SK-N-SH (cell line): ENCODE measurements around the gene ADGRF4. TPM values are rescaled to one million over a fixed set of nuclear protein-coding genes. Genes with fewer than 3 reads are reported as not detected.

Experiments
- CTCF ChIA-PET: fragments of 300-600, 350-600 bp; formaldehyde crosslinking; extraction: SDS; loops from one replicate; lab custom pipeline; 2021; lab: Yijun Ruan, JAX
- POLR2A ChIA-PET: fragments of 350-600 bp; sonication (Branson Sonifier 250); formaldehyde crosslinking; extraction: SDS; loops from one replicate; lab custom pipeline; 2020; ENCODE audit warnings: antibody characterized with exemption, inconsistent platforms; lab: Yijun Ruan, JAX
- DNase-seq: peaks from one replicate; pipeline ENCODE4 v3.0.0; 2012
- H2AFZ ChIP-seq: fragments of 200-600 bp; sonication (generic); 2 replicates; pipeline ENCODE4 v1.8.1; 2016; ENCODE audit warnings: antibody characterized with exemption, mild to moderate bottlenecking, low read depth
- H3F3A ChIP-seq: fragments of 200-600 bp; sonication (generic); replicated peaks from 2 replicates; pipeline ENCODE3; 2016; ENCODE audit warnings: antibody characterized with exemption, mild to moderate bottlenecking; ENCODE audit not compliant: insufficient read depth
- H3K27ac ChIP-seq, 2 experiments: fragments of 200-500 bp in 1 of 2; fragments of 200-600 bp in 1 of 2; sonication (Bioruptor generic) in 1 of 2; sonication (generic), shearing (Covaris generic) in 1 of 2; 2 replicates each; pipeline versions ENCODE4 v1.5.1 to v1.6.1; 2014 to 2016; ENCODE audit warnings: low read depth in 2 of 2, inconsistent platforms in 1 of 2, low read length in 1 of 2, mild to moderate bottlenecking in 1 of 2, mixed read lengths in 1 of 2
- H3K27me3 ChIP-seq: fragments of 200-600 bp; sonication (generic), shearing (Covaris generic); 2 replicates; pipeline ENCODE4 v1.6.1; 2016; ENCODE audit warnings: mixed run types; ENCODE audit not compliant: insufficient read depth
- H3K36me3 ChIP-seq, 2 experiments: fragments of 200-500 bp in 1 of 2; fragments of 200-600 bp in 1 of 2; sonication (Bioruptor generic) in 1 of 2; sonication (generic) in 1 of 2; replicated peaks in 1 of 2; 2 replicates each; pipeline versions ENCODE3 to v1.5.1; 2014 to 2016; ENCODE audit warnings: low read length in 1 of 2, mild to moderate bottlenecking in 1 of 2; ENCODE audit not compliant: insufficient read depth in 2 of 2, control insufficient read depth in 1 of 2
- H3K4me1 ChIP-seq, 2 experiments: fragments of 200-500 bp in 1 of 2; fragments of 200-600 bp in 1 of 2; sonication (Bioruptor generic) in 1 of 2; sonication (generic), shearing (Covaris generic) in 1 of 2; 2 replicates each; pipeline versions ENCODE4 v1.5.1 to v1.6.1; 2014 to 2016; ENCODE audit warnings: low read depth in 1 of 2, low read length in 1 of 2, mixed run types in 1 of 2; ENCODE audit not compliant: insufficient read depth in 2 of 2, control insufficient read depth in 1 of 2
- H3K4me2 ChIP-seq: fragments of 200-600 bp; sonication (generic), shearing (Covaris generic); 2 replicates; pipeline ENCODE4 v1.6.1; 2017; ENCODE audit warnings: mixed run types
- H3K4me3 ChIP-seq, 2 experiments: fragments of 200-500 bp in 1 of 2; fragments of 200-600 bp in 1 of 2; sonication (Bioruptor generic) in 1 of 2; sonication (generic), shearing (Covaris generic) in 1 of 2; 2 replicates each; pipeline versions ENCODE4 v1.5.1 to v1.8.1; 2014 to 2016; ENCODE audit warnings: low read depth in 2 of 2, inconsistent platforms in 1 of 2, low read length in 1 of 2, mild to moderate bottlenecking in 1 of 2, mixed read lengths in 1 of 2, moderate library complexity in 1 of 2
- H3K79me2 ChIP-seq: fragments of 200-600 bp; sonication (generic); 2 replicates; pipeline ENCODE4 v1.8.1; 2017; ENCODE audit warnings: mild to moderate bottlenecking; ENCODE audit not compliant: insufficient read depth
- H3K9ac ChIP-seq: fragments of 200-600 bp; sonication (generic); 2 replicates; pipeline ENCODE4 v1.6.1; 2017; ENCODE audit warnings: mixed run types
- H3K9me2 ChIP-seq: fragments of 200-600 bp; sonication (generic); 2 replicates; pipeline ENCODE4 v1.6.1; 2017; ENCODE audit warnings: mixed run types
- H3K9me3 ChIP-seq: fragments of 200-600 bp; sonication (generic); 2 replicates; pipeline ENCODE4 v1.6.1; 2017; ENCODE audit warnings: mixed run types, mild to moderate bottlenecking, moderate library complexity
- H4K20me1 ChIP-seq: fragments of 200-600 bp; sonication (generic); 2 replicates; pipeline ENCODE4 v1.6.1; 2017; ENCODE audit warnings: mild to moderate bottlenecking, mixed run types; ENCODE audit not compliant: insufficient read depth
- CHD2 ChIP-seq: fragments of 150-350 bp; IDR thresholded peaks from 2 replicates; pipeline ENCODE4 v1.6.1; 2018; ENCODE audit warnings: low read length; ENCODE audit not compliant: partially characterized antibody
- ELF1 ChIP-seq: IDR thresholded peaks from 2 replicates; pipeline ENCODE4 v1.4.0; 2012
- EZH2phosphoT487 ChIP-seq: fragments of 200-600 bp; sonication (generic); IDR thresholded peaks from 2 replicates; pipeline ENCODE4 v1.6.1; 2017; ENCODE audit warnings: low read depth, mixed run types, mild to moderate bottlenecking, antibody characterized with exemption, moderate library complexity, borderline replicate concordance
- FOXJ3 ChIP-seq: sonication (generic); formaldehyde crosslinking; IDR thresholded peaks from 2 replicates; pipeline ENCODE4 v1.5.1; 2020; ENCODE audit warnings: mild to moderate bottlenecking, missing genetic modification reagents
- GABPA ChIP-seq: IDR thresholded peaks from 2 replicates; pipeline ENCODE4 v1.4.0; 2012; ENCODE audit warnings: low read depth, mild to moderate bottlenecking
- GATA2 ChIP-seq: sonication (generic); formaldehyde crosslinking; IDR thresholded peaks from 2 replicates; pipeline ENCODE4 v1.5.0; 2020; ENCODE audit warnings: mild to moderate bottlenecking, missing genetic modification reagents
- IRF3 ChIP-seq: fragments of 150-350 bp; IDR thresholded peaks from 2 replicates; pipeline ENCODE4 v1.6.1; 2016; ENCODE audit warnings: mild to moderate bottlenecking, low read depth, low read length
- JUND ChIP-seq: IDR thresholded peaks from 2 replicates; pipeline ENCODE4 v1.4.0; 2012
- MAX ChIP-seq: IDR thresholded peaks from 2 replicates; pipeline ENCODE4 v1.4.0; 2012; ENCODE audit warnings: low read depth
- MEF2A ChIP-seq: IDR thresholded peaks from 2 replicates; pipeline ENCODE4 v1.4.0; 2012; ENCODE audit warnings: low read depth, borderline replicate concordance
- PBX3 ChIP-seq: IDR thresholded peaks from 2 replicates; pipeline ENCODE4; 2012
- POLR2AphosphoS5 ChIP-seq: IDR thresholded peaks from 2 replicates; pipeline ENCODE4 v1.6.1; 2012; ENCODE audit warnings: low read depth, low read length
- RCOR1 ChIP-seq: fragments of 150-350 bp; IDR thresholded peaks from 2 replicates; pipeline ENCODE4 v1.6.1; 2017; ENCODE audit warnings: antibody characterized with exemption, low read length
- RFX5 ChIP-seq: IDR thresholded peaks from 2 replicates; pipeline ENCODE4 v1.6.1; 2012; ENCODE audit warnings: mild to moderate bottlenecking, improper control_type of control experiment, low read length
- RXRA ChIP-seq: IDR thresholded peaks from 2 replicates; pipeline ENCODE4 v1.4.0; 2012; ENCODE audit warnings: low read depth, mild to moderate bottlenecking, borderline replicate concordance
- SIN3A ChIP-seq: IDR thresholded peaks from 2 replicates; pipeline ENCODE4 v1.6.1; 2012; ENCODE audit warnings: low read depth, mild to moderate bottlenecking, low read length, moderate library complexity, borderline replicate concordance
- SMC3 ChIP-seq: IDR thresholded peaks from 2 replicates; pipeline ENCODE4 v1.6.1; 2012; ENCODE audit warnings: low read depth, low read length, improper control_type of control experiment
- TAF1 ChIP-seq: IDR thresholded peaks from 2 replicates; pipeline ENCODE4 v1.6.1; 2012; ENCODE audit warnings: low read depth, mild to moderate bottlenecking, low read length, moderate library complexity, borderline replicate concordance
- TEAD4 ChIP-seq: IDR thresholded peaks from 2 replicates; pipeline ENCODE4 v1.4.0; 2012; ENCODE audit warnings: mild to moderate bottlenecking, borderline replicate concordance; ENCODE audit not compliant: insufficient read depth
- USF1 ChIP-seq: IDR thresholded peaks from 2 replicates; pipeline ENCODE4 v1.4.0; 2012; ENCODE audit warnings: low read depth, borderline replicate concordance
- USF2 ChIP-seq: fragments of 150-350 bp; IDR thresholded peaks from 2 replicates; pipeline ENCODE4 v1.6.1; 2017; ENCODE audit warnings: antibody characterized with exemption, low read length, low read depth, borderline replicate concordance
- ZBTB33 ChIP-seq: IDR thresholded peaks from 2 replicates; pipeline ENCODE4 v1.4.0; 2012; ENCODE audit warnings: low read depth, borderline replicate concordance
- WGBS: methylation state at CpG from one replicate; pipeline ENCODE4 v1.1.6; 2017; ENCODE audit warnings: low lambda C conversion rate; 5-methylcytosine and 5-hydroxymethylcytosine counted together
- polyA plus RNA-seq, 3 experiments: library from polyadenylated mRNA; depleted of rRNA; stranded (reverse); fragments of >200 nt; gene quantifications; 2 replicates each; pipeline ENCODE4 v1.2.3, GENCODE V29; 2012

The ADGRF4 gene
- polyA plus RNA-seq, 1 of the 3 experiments (the other 2 are of a cell fraction), result not detected

- Histone ChIP-seq H3K4me2 (no peak overlapping the region), H3K36me3 (no peaks in the 10 kb centered on the region), H4K20me1 (no peaks in the 10 kb centered on the region), H3K79me2 (no peaks in the 10 kb centered on the region), H3F3A (no peaks in the 10 kb centered on the region), H3K9ac (no peak overlapping the region), H3K27me3 (peaks cover 19% of the 10 kb centered on the region), H3K4me3 (no peak overlapping the region), H3K9me2 (no peaks in the 10 kb centered on the region), H2AFZ (no peak overlapping the region), H3K27ac (no peak overlapping the region), H3K4me1 (no peaks in the 10 kb centered on the region), H3K9me3 (no peaks in the 10 kb centered on the region)
- TF ChIP-seq MAX (no peak), GATA2 (CRISPR knock-in tag) (no peak), CHD2 (no peak), MEF2A (no peak), RFX5 (no peak)
- no peak for DNase-seq
- ChIA-PET CTCF (no interaction called here), POLR2A (no interaction called here)
- 3% methylated on average over 1 of the region's 1 CpG for WGBS
Measured at GRCh38 chr6:47671777-47672176, 26.6 kb upstream of the ADGRF4 start.

GRCh38 chr6:47672816-47673215 is 25.6 kb upstream of the ADGRF4 start:
- no peaks in the 10 kb centered on the region for H3K9me2 ChIP-seq
- H3K9ac ChIP-seq, result no peak overlapping the region
- no peak for DNase-seq
- ChIA-PET POLR2A (no interaction called here), CTCF (interaction anchor here (1.0 kb wide), 1 partner anchor 19 kb away, joined by 3 read pairs; no protein-coding TSS in a partner anchor)
- H3K9me3 ChIP-seq, result no peaks in the 10 kb centered on the region
- no peaks in the 10 kb centered on the region for H3K36me3 ChIP-seq
- H3K4me1 ChIP-seq, result no peaks in the 10 kb centered on the region
- WGBS, result 0% methylated on average over 1 of the region's 1 CpG
- no peak for TF ChIP-seq SIN3A
- TF ChIP-seq ZBTB33, result no peak
- no peak for TF ChIP-seq RCOR1
- TF ChIP-seq FOXJ3 (CRISPR knock-in tag), result no peak
- TF ChIP-seq RXRA, result no peak
- TF ChIP-seq USF1, result no peak
- no peak for TF ChIP-seq TAF1
- TF ChIP-seq IRF3, result no peak
- no peak for TF ChIP-seq EZH2phosphoT487
- no peak for TF ChIP-seq TEAD4
- TF ChIP-seq MAX, result no peak
- no peak for TF ChIP-seq USF2
- no peak for TF ChIP-seq PBX3
- TF ChIP-seq JUND, result no peak
- no peak for TF ChIP-seq SMC3
- no peak for TF ChIP-seq GABPA
- no peak for TF ChIP-seq CHD2
- TF ChIP-seq GATA2 (CRISPR knock-in tag), result no peak
- no peak for TF ChIP-seq POLR2AphosphoS5
- TF ChIP-seq ELF1, result no peak
- TF ChIP-seq, all 33 proteins: peak for 0
- Histone ChIP-seq H3K27me3 (peaks cover 23% of the 10 kb centered on the region), H3K4me2 (no peak overlapping the region), H3K4me3 (no peak overlapping the region), H3K79me2 (no peaks in the 10 kb centered on the region), H4K20me1 (no peaks in the 10 kb centered on the region), H3K27ac (no peak overlapping the region), H2AFZ (no peak overlapping the region), H3F3A (no peaks in the 10 kb centered on the region)
